Measurements from ENCODE around the gene PNN.
A peak's percentile ranks its signal among the peaks of the same experiment; 100 is the strongest.

- peak in 1 of 3 donors; percentile 13 for TF ChIP-seq POLR2AphosphoS5 (IDR thresholded peaks at IDR 0.05)
- TF ChIP-seq, protein P1, sequence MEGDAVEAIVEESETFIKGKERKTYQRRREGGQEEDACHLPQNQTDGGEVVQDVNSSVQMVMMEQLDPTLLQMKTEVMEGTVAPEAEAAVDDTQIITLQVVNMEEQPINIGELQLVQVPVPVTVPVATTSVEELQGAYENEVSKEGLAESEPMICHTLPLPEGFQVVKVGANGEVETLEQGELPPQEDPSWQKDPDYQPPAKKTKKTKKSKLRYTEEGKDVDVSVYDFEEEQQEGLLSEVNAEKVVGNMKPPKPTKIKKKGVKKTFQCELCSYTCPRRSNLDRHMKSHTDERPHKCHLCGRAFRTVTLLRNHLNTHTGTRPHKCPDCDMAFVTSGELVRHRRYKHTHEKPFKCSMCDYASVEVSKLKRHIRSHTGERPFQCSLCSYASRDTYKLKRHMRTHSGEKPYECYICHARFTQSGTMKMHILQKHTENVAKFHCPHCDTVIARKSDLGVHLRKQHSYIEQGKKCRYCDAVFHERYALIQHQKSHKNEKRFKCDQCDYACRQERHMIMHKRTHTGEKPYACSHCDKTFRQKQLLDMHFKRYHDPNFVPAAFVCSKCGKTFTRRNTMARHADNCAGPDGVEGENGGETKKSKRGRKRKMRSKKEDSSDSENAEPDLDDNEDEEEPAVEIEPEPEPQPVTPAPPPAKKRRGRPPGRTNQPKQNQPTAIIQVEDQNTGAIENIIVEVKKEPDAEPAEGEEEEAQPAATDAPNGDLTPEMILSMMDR (IDR thresholded peaks at IDR 0.05) = no peak
- TF ChIP-seq POLR2A (IDR thresholded peaks at IDR 0.05) = no peak
- TF ChIP-seq EP300 (IDR thresholded peaks at IDR 0.05; ENCODE audit: low read depth) = no peak
Observed at GRCh38 chr14:39218171-39218769, 43.2 kb downstream of the PNN start.
